Activated CD4-positive, CD25-positive, alpha-beta regulatory T cell treated with anti-CD3 and anti-CD28 coated beads, Interleukin-2, amount 50 U/mL, for 72 hours (primary cell): ENCODE data around the gene CCDC86.
A peak's percentile ranks its signal among the peaks of the same experiment; 100 is the strongest.

ENCODE experiments used
- DNase-seq: peaks from one replicate; pipeline ENCODE4 v3.0.0; 2021

CCDC86 gene

DNA sequence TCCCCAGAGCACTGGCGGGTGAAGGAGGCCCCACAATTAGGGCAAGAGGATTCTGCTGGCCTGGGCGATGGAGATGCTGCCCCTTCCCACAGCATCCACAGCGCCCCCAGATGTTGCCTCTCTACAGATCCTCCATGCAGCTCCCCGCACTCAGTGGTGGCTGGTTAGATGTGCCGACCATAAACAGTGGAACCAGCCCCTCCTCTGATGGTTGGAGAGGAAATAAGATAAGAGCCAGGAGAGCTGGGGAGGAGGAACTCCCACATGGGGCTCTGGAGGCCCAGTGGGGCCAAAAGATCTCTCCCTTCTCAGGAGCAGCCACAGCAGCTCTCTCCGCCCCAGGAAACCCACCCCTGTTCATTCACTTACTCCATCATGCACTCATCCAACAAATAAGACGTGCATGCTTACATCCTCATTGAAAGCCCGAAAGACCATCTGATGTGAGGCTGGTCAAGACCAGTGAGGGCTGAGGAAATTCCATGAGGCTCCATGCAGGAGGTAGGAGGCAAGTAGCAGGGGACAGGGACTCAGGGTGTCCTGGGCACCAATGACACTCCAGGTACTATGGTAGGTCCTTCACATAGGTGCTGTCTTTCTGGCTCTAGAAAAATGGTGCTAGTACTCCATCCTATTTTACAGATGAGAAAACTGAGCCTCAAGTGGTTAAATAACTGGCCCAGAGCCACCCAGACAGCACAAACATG lies 12.4 kb downstream of the CCDC86 start:
- DNase-seq: no peak

DNA sequence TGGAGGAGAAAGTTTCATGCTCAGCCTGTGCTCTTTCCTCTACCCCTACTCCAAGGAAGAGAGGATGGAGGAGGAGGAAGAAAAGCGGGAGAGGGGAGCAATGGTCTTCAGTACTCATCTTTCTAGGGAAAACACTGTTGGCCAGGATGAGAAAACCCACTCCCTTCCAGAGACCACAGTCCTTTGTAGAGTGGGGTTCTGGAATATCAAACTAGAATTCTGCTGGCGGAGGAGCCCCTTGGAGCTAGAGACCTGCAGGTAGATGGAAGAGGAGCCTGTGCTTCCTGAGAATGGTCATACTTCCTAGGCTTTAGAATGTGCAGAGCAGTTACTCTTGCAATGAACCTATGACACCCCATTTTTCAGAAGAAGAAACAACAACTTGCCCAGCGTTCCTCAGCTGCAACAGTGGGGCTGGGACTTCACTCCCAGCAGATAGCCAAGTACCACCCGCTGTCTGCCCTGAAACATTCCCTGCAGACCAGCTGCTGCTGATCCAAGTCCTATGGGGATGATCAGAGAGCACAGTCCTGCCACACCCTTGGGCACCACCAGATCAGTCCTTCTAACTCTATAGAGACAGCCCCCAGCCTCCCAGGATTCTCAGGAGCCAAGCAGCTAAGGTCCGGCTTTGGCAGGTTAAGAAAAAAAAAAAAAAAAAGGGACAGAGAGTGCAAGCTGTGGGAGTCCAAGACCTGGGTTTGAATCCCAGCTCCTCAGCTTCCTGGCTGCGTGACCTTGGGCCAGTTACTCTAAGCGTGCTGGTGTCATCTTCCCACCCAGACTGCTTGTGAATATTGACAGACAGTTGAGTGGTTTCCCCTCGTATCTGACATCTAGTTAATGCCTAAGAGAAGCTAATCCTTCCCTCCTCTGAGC lies 13.2 kb downstream of the CCDC86 start:
- DNase-seq: no peak

DNA sequence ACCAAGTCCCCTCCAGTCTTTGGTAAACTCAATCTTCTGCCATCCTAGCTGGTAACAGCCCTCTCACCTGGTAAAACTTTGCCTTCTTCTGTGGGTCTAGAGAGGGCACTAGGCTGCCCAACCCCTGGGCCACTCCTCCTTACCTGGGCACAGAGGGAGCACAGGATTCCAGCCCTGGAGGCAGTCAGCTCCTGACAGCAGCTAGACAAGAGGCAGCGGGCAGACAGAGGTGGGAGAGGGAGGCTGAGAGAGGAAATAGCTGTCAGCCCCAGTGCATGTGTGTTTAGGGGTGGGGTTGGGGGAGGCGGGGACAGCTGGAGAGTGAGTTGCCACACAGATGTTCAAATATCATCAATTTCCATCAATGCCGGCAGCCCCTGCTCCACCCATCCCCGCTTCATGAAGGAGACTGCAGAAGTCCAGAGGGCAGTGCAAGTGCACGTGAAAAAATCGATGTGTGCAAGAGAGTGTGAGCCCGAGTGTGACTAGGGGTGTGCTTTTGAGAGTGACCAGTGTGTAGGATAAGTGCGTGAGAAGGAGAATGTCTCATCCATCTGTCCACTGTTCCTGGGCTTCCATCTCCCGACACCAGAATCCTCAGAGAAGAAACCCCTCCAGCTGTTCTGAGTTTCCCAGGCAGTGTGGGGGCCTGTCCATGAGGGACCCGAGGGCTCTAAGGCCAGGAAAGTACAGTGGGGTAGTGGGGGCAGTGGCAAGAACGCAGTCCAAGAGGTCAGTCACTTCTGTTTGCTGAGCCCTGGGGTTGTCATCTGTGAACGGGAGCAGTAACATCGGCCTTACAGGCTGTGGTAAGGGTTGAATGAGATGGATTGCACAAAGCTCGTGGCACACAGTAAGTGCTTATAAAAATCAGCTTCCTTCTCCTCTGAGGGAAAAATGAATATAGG lies 14.1 kb downstream of the CCDC86 start, which contains the start of gene PTGDR2:
Gene PTGDR2 (minus strand): TSS at position 225 of the 908 bp plus-strand sequence. CDS start 2,228 bp downstream, outside the sequence.
- DNase-seq: no peak

DNA sequence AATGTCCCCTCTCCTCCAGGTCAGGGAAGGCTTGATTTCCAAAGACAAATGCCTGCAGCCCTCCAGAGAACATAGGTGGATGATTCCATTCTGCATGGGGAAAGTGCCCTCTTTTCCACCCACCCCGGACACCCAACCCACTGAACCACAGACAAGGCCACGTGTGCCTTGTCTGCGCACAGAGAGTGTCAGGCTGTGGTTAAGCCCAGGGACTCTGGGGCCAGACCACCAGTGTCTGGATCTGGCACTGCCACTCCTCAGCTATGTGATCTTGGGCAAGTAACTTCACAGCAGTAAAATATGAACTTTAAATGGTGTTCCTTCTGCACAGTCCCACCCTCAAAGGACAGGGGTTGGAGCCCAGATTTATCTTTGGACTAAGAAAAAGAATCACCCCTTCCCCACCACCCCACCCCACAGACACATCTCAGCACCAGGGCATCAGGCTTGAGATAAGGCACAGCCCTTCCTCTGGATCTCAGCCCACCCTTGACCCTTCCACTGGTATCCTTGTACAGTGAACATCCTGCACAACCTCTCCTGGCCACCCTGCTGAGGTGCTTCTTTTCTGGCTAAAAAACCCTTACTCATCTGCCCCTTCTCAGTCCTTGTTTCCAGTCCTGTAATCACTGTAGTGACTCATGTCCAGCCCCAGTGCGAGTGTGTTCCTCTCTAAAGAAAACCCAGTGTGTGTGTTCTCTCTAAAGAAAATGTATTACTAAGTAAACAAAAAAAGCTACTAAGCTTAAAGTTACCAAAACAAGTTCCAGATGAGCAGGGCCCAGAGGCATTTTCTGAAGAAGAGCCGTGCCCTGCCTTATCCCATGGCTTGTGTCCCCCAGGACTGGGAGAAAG lies 15.7 kb downstream of the CCDC86 start:
- no peak for DNase-seq

DNA sequence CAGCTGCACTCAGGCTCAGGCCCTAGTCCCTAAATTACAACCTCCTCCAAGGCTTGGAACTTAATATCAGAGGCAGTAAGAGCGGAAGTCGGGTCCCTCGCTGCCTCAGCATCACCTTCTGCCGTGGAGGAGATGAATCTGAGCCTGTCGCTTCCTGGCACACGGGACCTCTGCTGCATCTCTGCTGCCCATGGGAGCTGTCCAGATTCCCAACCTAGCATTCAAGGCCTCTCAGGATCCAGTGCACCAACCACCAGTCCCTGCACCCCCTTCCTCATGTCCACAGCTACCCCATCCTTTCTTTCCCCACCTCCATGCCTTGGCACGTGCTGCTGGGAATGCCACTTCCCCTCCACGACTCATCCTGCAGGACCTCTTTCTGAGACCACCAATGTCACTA lies 16.3 kb downstream of the CCDC86 start:
- DNase-seq: no peak

DNA sequence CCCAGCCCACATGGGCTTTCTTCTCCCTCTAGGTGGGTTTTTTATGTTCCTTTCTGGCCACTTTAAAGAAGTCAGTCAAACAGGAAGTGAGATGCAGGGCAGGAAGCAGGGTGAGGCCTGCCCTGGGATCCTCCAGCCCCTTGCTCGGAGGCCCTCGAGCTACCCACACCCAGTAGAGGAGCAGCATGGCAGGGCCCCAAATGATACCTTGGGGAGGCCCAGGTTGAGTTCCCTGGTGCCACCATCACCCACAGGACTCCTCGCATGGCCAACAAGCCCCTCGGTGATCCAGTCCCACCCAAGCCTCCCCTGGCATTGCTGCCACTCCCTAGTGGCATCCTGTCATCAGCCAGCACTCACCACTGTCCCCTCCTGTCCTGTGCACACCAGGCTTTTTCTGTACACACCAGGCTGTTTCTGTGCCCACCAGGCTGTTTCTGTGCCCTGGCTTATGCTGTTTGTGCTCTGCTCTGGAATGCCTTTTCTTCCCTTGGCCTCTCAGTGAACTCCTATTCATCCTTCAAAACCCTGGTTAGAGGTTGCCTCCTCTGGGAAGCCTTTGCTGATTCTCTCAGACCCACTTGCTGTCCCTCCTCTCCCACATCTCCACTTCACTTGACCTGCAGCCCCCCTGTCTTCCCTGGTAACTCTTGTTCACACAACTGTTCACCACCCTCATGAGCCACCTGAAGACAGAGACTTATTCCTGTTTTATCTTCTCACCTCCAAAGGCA lies 17.0 kb downstream of the CCDC86 start:
- DNase-seq: no peak

DNA sequence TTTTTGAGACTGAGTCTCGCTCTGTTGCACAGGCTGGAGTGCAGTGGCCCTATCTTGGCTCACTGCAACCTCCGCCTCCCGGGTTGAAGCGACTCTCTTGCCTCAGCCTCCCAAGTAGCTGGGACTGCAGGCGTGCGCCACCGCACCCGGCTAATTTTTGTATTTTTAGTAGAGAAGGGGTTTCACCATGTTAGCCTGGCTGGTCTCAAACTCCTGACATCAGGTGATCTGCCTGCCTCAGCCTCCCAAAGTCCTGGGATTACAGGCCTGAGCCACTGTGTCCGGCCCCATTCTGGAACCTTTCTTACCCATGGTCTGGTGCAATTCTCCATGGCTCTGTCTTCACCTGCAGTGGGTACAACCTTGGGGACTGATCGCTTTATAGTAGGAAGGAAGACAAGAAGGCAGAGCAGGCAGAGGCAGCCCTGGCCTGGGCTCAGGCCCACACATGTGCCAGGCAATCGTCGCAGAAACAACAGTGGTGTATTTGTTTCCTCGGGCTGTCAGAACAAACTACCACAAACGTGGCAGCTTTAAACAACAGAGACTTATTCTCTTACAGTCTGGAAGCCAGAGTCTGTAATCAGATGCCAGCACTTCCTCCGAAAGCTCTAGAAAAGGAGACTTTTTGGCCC lies 17.8 kb downstream of the CCDC86 start:
- no peak for DNase-seq

DNA sequence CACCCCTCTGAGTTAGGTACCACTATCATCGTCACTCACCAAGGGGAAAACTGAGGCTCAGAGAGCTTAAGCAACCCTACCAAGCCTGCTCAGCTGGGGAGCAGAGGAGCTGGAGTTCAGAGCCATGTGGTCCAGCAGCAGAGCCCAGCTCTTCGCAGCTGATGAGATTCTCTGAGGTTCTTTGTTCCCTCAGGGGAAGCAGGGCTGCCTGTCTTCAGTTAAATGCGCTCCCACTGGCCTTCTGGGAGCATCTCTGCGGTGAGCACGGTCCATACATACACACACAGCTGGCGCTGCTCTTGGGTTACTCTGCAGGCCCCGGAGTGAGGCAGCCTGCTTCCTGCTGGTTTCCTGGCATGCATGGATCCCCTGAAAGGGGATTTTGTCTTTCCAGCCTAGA lies 19.0 kb downstream of the CCDC86 start:
- DNase-seq: no peak

DNA sequence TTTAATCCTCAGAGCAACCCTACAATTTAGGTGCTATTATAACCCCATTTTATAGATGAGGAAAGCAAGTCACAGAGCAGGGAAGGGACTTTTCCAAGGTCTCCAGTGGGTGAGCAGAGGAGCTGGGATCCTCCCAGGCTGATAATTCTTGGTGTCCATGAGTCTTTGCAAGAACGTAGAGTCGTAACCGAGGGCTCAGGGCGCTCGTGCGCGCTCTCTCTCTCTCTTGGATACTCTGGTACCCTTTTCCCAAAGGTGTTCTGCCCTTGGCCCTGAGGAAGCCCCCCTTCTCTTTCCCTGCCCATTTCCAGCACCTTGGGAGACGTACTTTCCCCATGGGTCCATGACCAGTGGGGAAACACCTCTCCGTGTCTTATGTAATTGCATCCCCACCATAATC lies 20.3 kb downstream of the CCDC86 start:
- DNase-seq: no peak

DNA sequence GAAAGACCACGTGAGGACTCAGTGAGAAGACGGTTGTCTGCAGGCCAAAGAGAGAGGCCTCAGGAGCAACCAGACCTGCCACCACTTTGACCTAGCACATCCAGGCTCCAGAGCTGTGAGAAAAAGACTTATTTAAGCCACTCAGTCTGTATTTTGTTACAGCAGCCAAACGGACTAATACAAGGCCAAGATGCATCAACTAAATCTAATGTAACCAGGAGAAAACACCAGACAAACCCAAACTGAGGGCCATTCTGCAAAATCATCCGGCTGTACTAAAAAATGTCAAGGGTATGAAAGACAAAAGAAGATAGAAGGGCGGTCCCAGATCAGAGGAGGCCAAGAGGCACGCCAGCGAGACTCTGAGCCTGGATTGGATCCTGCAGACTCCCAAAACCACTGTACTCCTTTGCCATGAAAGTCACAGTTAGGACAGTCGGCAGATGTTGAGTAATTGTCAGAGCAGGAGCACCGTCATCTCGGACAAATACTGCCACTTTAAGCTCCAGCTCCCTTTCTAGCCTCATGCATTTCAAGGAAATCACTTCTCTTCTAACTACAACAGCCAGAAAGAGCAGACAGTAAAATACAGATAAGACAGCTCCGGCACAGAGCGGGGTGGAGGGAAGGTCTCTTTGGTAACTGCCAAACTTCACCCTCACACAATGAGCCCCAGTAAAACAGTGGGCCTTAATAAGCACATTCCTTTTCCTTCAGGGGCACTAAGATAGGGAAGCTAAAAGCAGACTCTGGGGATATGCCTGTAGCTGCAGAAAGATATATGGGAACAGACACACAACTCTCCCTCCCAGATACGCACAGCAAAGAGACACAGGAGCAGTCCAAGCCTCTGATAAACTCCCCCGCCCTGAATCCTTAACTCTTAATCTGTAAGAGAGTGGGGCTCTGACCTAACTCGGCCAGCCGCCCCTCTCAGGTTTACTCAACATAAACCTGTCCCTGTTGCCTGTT lies 21.9 kb downstream of the CCDC86 start:
- no peak for DNase-seq

DNA sequence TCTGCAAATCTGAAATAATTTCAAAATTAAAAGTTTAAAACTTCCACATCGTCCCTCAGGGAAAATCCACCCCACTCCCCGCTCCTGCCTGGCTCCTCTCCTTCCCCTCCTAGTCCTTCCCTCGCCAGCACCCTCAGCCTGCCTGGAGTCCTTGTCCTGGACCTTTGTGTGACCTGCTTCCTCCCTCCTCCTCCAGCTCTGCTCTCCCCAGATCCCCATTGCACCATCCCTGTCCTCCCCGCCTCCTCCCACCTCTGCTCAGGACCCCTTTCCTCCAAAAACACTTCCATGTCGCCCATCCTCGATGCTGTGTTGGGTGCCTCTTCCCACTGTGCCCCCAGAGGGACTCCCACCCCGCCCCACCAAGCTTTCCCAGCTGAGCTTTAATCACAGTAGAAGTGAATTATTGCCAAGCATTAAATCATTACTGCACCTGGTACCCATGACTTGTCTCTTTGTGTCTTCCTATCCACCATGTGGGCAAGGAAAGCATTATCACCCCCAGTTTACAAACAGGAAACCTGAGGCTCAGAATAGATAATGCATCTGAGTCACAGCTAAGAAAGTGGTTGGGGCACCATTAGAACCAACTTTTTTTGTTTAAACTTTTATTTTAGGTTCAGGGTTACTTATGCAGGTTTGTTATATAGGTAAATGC lies 23.1 kb downstream of the CCDC86 start:
- DNase-seq: peak; percentile 8

DNA sequence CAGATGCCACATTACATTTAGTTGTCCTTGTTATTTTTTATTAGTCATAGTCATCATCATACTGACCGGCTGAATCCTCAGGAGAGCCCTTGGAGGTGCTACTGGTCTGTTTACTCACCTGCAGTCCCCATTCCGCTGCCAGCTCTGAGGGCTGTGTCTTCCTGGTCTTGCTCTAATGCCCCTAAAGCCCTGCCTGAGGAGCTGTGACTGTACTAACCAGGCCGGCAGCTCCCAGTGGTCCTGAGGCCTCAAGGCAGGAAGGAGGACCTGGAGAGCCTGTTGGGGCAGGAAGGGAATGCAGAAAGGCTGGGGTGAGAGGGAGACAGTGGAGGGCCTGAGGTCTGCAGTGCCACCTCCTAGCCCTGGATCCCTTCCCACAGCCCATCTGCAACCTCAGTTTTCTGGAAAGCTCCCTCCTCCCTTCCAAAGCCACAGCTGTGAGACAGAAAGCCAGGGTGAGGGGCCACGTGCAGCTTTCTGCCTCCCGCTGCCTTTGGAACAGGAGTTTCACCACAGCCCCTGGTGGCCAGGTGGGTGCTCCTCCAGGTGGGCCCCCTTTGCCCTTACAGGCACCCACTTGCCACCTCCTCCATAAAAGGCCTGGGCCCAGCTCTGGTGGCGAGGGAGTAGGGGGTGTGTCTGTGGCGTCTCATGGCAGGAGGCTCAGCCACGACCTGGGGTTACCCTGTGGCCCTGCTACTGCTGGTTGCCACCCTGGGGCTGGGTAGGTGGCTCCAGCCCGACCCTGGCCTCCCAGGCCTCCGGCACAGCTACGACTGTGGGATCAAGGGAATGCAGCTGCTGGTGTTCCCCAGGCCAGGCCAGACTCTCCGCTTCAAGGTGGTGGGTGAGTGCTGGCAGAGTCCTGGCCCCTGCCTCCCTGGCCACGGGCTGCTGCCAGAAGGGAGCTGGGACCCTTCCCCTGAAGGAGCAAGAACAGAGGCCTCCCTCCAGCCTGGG lies 25.3 kb downstream of the CCDC86 start, which contains the start of gene ZP1:
Gene ZP1 (plus strand): TSS at position 632 of the 960 bp plus-strand sequence. CDS start 20 bp downstream, at position 652.
- DNase-seq: no peak

DNA sequence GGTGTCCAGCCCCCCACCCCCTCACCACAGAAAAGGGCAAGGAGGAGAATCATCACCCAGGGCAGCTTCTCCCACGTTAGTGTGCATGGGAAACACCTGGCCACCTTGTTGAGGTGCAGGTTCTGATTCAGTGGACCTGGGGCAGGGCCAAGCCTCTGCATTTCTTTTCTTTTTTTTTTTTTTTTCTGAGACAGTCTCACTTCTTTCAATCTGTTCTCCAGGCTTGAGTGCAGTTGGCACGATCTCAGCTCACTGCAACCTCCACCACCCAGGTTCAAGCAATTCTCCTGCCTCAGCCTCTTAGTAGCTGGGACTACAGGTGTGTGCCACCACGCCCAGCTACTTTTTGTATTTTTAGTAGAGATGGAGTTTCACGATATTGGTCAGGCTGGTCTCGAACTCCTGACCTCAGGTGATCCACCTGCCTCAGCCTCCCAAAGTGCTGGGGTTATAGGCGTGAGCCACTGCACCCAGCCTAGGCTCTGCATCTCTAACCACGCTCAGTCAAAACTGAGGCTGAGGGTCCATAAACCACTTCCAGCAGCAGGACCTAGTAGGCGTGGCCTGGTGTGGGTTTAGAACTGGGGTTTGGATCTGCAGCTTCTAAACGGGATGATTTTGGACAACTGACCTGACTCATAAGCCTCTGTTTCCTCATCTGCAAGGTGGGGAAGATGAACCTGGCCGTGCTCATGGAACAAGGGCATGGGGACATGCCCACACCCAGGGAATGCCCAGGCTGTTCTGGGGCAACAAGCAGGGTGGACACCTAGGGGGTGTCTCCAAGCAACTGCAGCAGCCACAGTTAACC lies 26.2 kb downstream of the CCDC86 start:
- no peak for DNase-seq

DNA sequence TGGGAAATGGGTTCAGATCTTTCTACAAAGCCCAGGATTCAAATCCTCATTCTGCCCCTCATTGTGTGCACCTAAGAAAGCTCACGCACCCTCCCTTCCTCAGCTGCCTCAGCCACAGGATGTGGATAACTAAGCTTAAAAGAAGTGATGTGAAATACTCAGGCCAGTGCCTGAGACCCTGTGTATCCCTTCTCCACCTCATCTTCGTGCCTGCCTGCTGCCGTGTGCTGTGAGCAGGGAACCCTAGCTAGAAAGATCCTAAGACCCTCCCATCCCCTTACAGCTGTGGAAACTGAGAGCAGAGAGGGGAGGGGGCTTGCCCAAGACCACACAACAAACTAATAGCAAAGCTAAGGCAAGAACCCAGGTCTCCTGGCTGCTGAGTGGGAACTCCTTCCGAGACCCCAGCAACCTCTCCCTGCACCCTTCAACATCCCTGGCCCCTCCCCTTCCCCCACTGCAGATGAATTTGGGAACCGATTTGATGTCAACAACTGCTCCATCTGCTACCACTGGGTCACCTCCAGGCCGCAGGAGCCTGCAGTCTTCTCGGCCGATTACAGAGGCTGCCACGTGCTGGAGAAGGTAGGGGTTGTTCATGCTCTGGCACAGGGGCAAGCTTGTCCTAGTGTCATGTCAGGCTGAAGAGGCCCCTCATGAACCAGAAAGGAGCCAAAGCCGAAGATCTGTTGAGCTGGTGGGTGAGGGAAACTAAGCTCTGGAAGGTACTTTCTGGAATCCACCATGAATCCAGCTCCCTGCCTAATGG lies 27.0 kb downstream of the CCDC86 start:
- DNase-seq: no peak

DNA sequence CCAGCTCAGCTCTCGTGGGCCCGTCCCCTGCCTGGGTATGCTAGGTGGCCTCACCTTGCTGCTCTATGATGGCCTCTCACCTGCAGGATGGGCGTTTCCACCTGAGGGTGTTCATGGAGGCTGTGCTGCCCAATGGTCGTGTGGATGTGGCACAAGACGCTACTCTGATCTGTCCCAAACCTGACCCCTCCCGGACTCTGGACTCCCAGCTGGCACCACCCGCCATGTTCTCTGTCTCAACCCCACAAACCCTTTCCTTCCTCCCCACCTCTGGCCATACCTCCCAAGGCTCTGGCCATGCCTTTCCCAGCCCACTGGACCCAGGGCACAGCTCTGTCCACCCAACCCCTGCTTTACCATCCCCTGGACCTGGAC lies 27.5 kb downstream of the CCDC86 start:
- DNase-seq: no peak

DNA sequence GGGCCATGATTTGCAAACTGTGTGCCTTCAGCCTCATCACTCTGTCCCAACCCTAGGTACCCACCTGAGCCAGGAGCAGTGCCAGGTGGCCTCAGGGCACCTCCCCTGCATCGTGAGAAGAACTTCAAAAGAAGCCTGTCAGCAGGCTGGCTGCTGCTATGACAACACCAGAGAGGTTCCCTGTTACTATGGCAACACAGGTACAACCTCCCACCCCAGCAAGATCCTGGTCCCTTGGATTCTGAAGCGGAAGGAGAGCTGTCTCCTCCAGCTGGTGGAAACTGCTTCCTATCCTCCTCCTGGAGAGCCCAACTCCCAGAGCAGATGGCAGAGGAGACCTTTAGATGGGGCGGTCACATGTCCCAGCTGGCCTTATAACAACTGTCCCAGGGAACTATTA lies 28.4 kb downstream of the CCDC86 start:
- no peak for DNase-seq
